SH-SY5Y (cell line): ENCODE measurements around the gene SLC26A11.

Source experiments
- GATA2 ChIP-seq: IDR thresholded peaks from 2 replicates; pipeline ENCODE4 v1.6.1; 2011; ENCODE audit warnings: mild to moderate bottlenecking, low read depth, low read length
- GATA3 ChIP-seq: IDR thresholded peaks from 2 replicates; pipeline ENCODE4 v1.6.1; 2011; ENCODE audit warnings: low read depth, mild to moderate bottlenecking, low read length, moderate library complexity

GRCh38 chr17:80220054-80220735 is at the start of gene SLC26A11, which contains the start of gene SGSH:
- no peak for TF ChIP-seq GATA2
- TF ChIP-seq GATA3: no peak
